Globus pallidus (tissue), 1 donor: ENCODE measurements around the gene MESP1.

ENCODE experiments used
- DNase-seq: peaks from one replicate; pipeline ENCODE4 v3.0.0-alpha.2; 2015; ENCODE audit warnings: low spot score

MESP1 gene

DNA sequence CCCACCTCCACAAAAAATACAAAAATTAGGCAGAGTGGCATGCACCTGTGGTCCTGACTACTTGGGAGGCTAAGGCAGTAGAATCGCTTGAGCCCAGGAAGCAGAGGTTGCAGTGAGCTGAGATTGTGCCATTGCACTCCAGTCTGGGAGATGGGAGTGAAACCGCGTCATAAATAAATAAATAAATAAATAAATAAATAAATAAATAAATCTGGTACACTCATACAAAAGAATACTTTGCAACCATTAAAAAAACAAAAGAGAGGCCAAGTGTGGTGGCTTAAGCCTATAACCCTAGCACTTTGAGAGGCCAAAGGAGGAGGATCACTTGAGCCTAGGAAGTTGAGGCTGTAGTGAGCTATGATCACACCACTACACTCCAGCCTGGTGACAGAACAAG is 28.0 kb downstream of the MESP1 start:
- no peak for DNase-seq

DNA sequence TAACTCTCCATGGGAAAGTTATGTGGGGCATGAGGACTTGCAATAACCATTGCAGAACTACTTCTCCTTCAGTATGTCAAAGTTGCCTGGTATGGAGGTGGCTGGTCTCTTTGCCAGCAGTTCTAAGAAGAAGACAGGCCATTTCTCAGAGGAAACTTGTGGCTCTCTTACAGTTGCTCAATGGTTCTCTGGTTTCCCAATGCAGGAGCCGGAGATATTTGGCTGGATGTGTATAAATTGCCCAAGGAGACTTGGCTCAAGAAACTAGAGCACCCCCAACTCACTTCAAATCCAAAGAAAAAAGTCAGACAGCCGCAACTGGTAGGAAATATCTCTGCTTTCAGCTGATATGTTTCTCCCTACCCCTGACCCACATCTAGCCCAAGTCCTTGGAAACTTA is 36.3 kb downstream of the MESP1 start:
- no peak for DNase-seq

DNA sequence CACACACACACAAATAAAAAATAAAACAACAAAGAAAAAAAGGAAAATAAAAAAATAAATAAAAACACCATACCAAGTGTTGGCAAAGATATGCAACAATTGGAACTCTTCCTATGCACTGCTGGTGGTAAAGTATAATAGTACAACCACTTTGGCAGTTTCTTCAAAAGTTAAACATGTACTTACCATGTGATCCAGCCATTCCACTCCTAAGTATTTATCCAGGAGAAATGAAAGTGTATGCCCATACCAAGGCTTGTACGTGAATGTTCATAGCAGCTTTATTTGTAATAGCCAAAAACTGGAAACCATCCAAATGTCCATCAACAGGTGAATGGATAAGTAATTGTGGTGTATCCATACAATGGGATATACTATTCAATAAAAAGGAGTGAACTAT is 43.5 kb downstream of the MESP1 start:
- DNase-seq: no peak

DNA sequence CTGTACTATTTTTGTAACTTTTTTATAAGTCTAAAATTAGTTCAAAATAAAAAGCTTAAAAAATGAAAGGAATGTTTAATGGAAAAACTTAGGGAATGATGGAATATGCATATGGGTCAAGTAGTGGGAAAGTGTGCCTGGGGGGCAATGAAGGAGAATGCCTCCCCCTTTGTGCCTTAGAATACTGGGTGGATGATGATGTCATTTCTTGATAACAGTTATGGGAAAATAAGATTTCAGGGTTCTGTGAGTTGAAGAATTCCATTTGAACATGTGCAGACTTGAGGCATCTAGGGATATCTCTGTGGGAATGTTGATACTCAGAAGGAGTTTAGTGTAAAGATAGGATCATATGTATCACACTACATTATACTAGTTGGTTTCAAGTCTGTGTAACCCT is 46.6 kb downstream of the MESP1 start:
- no peak for DNase-seq
